Testis (tissue), 2 donors: Measurements from ENCODE around the gene GNRHR.

Experiments used
- POLR2A ChIP-seq: fragments of 450-650 bp; IDR thresholded peaks from one replicate; pipeline ENCODE4 v1.6.1; 2017; ENCODE audit warnings: antibody characterized with exemption, mild to moderate bottlenecking, moderate library complexity
- TF ChIP-seq, protein P1 (sequence below), 3 experiments: fragments of 450-650 bp in 2 of 3; fragments of 200-600 bp in 1 of 3; sonication (generic) in 1 of 3; IDR thresholded peaks; one replicate each; pipeline ENCODE4 v1.5.1; 2016 to 2019; ENCODE audit warnings: antibody characterized with exemption in 3 of 3, mild to moderate bottlenecking in 2 of 3, moderate library complexity in 1 of 3

DNA sequence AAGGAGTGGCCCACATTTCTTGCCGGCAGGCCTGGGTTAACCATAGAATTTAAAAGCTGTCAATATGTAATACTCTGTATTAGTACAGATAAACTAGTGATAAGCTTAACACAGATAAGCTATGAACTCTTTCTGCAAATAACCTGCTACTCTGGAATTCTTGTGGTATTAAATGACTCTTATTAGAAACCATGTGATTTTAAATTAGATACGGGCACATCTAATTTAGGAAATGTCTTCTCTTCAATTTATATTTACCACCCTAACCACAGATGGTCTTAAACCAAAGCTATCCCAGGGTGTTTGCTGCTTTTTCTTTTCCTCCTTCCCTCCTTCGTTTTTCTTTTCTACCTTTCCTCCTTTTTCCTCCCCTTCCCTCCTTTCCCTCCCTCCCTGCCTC is 4.9 kb downstream of the GNRHR start:
- TF ChIP-seq, protein P1, sequence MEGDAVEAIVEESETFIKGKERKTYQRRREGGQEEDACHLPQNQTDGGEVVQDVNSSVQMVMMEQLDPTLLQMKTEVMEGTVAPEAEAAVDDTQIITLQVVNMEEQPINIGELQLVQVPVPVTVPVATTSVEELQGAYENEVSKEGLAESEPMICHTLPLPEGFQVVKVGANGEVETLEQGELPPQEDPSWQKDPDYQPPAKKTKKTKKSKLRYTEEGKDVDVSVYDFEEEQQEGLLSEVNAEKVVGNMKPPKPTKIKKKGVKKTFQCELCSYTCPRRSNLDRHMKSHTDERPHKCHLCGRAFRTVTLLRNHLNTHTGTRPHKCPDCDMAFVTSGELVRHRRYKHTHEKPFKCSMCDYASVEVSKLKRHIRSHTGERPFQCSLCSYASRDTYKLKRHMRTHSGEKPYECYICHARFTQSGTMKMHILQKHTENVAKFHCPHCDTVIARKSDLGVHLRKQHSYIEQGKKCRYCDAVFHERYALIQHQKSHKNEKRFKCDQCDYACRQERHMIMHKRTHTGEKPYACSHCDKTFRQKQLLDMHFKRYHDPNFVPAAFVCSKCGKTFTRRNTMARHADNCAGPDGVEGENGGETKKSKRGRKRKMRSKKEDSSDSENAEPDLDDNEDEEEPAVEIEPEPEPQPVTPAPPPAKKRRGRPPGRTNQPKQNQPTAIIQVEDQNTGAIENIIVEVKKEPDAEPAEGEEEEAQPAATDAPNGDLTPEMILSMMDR (IDR thresholded peaks at IDR 0.05): no peak
- TF ChIP-seq POLR2A: no peak
